GM06990 (cell line): ENCODE data around the gene FBXL19.
A peak's percentile ranks its signal among the peaks of the same experiment; 100 is the strongest.

Experiments
- DNase-seq: peaks from one replicate; pipeline ENCODE4 v3.0.0-alpha.2; 2011; ENCODE audit not compliant: insufficient read length; ENCODE audit errors: extremely low read depth
- H3K27me3 ChIP-seq: replicated peaks from 2 replicates; pipeline ENCODE4 v1.6.0; 2011; ENCODE audit warnings: low read length; ENCODE audit not compliant: control insufficient read depth, insufficient read depth
- H3K36me3 ChIP-seq: 2 replicates; pipeline ENCODE4 v1.5.1; 2011; ENCODE audit warnings: low read length; ENCODE audit not compliant: control insufficient read depth, insufficient read depth
- H3K4me3 ChIP-seq: replicated peaks from 2 replicates; pipeline ENCODE4 v1.5.1; 2011; ENCODE audit warnings: low read depth, mild to moderate bottlenecking, control low read depth, low read length
- CTCF ChIP-seq: IDR thresholded peaks from 2 replicates; pipeline ENCODE4 v1.5.1; 2011; ENCODE audit warnings: low read length, control low read depth, mild to moderate bottlenecking, inconsistent platforms; ENCODE audit not compliant: insufficient read depth, poor library complexity, severe bottlenecking

Gene FBXL19

GRCh38 chr16:30980959-30981358 lies 57.6 kb downstream of the FBXL19 start:
- Histone ChIP-seq H3K36me3 (peaks cover 44% of the 10 kb centered on the region), H3K4me3 (no peak overlapping the region), H3K27me3 (no peaks in the 10 kb centered on the region)
- no peak for TF ChIP-seq CTCF
- no peak for DNase-seq

- no peak overlapping the region for H3K4me3 ChIP-seq
- no peak for TF ChIP-seq CTCF
- DNase-seq, result no peak
- no peaks in the 10 kb centered on the region for H3K27me3 ChIP-seq
- peaks cover 38% of the 10 kb centered on the region for H3K36me3 ChIP-seq
These were observed 59.3 kb downstream of the FBXL19 start for GRCh38 chr16:30982548-30983288.

GRCh38 chr16:30983289-30983889 lies 60.0 kb downstream of the FBXL19 start:
- no peaks in the 10 kb centered on the region for H3K27me3 ChIP-seq
- TF ChIP-seq CTCF, result no peak
- no peak overlapping the region for H3K4me3 ChIP-seq
- peaks cover 34% of the 10 kb centered on the region for H3K36me3 ChIP-seq
- DNase-seq, result no peak

- no peak for DNase-seq
- H3K27me3 ChIP-seq, result no peaks in the 10 kb centered on the region
- no peak for TF ChIP-seq CTCF
- H3K4me3 ChIP-seq, result no peak overlapping the region
- peaks cover 31% of the 10 kb centered on the region for H3K36me3 ChIP-seq
These were observed 60.7 kb downstream of the FBXL19 start for GRCh38 chr16:30983898-30984610.

DNA sequence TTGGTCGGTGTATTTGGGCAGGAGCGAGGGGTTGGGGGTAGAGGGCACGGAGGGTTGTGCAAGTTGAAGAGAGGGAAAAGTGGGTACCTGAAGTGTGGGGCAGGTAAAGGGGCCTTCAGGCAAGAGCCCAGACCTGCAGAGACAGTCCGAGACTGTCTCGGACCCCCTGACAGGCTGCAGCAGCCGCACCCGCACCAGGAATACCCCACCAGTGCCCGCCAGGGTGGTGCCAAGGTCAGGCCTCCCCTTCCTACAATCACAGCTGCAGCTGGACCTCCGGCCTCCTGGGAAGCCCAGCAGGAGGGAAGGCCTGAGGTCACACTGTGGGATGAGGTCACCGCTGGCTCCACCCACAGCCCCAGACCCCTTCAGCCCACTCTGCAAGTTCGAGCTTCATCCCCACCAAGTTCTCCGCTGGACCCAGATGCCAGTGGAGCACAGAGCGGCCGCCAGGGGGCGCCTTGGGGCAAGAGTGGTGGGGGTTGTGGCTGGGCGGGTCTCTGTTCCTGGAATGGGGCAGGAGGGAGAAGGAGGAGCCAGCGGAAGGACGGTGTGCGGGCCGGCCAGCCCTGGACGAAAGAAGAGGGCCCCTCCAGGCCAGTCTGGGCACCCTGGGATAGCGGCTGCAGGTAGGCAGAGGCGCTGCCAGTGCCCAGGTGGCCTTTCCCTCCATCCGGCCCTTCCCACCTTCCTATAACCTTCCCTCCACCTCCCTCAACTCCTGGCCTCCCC lies 61.5 kb downstream of the FBXL19 start, which contains the start of gene HSD3B7:
HSD3B7 (plus strand) TSS at position 539 of the 732 bp plus-strand sequence. CDS start 452 bp downstream, outside the sequence.
- Histone ChIP-seq H3K36me3 (peaks cover 27% of the 10 kb centered on the region), H3K4me3 (no peak within 1 kb of the TSS), H3K27me3 (no peaks in the 10 kb centered on the region)
- peak; percentile 72 for DNase-seq
- TF ChIP-seq CTCF, result peak; percentile 94
